ENCODE results near the gene ASB2.

ASB2 gene

GRCh38 chr14:94009767-94010166, 33.4 kb upstream of the ASB2 start:
- Histone ChIP-seq H3K27ac (ENCODE audit: extremely low read depth, low read depth, low read length) (no peak overlapping the region), H3K9me3 (ENCODE audit: control insufficient read depth, insufficient read depth, low read depth, low read length) (no peaks in the 10 kb centered on the region), H3K4me3 (ENCODE audit: low read depth, low read length) (no peak overlapping the region), H3K4me1 (ENCODE audit: control insufficient read depth, insufficient read depth, low read length) (peaks cover 3% of the 10 kb centered on the region; the same call in 1 of the 2 replicates), H3K36me3 (ENCODE audit: control insufficient read depth in 2 of 2, insufficient read depth in 1 of 2, low read length in 2 of 2) (no peaks in the 10 kb centered on the region)
- POLR2A ChIA-PET, result no interaction called here
- CTCF ChIA-PET, result interaction anchor here (1.4 kb wide), 1 partner anchor 70 kb away, joined by 6 read pairs; no protein-coding TSS in a partner anchor
- TF ChIP-seq GLIS2 (tag by site-specific recombination; IDR thresholded peaks at IDR 0.05) (no peak), ZNF19 (tag by site-specific recombination; IDR thresholded peaks at IDR 0.05; ENCODE audit: low read depth) (no peak), KLF9 (tag by site-specific recombination; IDR thresholded peaks at IDR 0.05; ENCODE audit: low read depth) (no peak)

GRCh38 chr14:94008234-94008633, 31.9 kb upstream of the ASB2 start:
- Histone ChIP-seq H3K9me3 (ENCODE audit: control insufficient read depth, insufficient read depth, low read depth, low read length) (no peaks in the 10 kb centered on the region), H3K36me3 (ENCODE audit: control insufficient read depth in 2 of 2, insufficient read depth in 1 of 2, low read length in 2 of 2) (no peaks in the 10 kb centered on the region), H3K4me1 (ENCODE audit: control insufficient read depth, insufficient read depth, low read length) (peaks cover 3% of the 10 kb centered on the region; the same call in 1 of the 2 replicates), H3K4me3 (ENCODE audit: low read depth, low read length) (no peak overlapping the region), H3K27ac (ENCODE audit: extremely low read depth, low read depth, low read length) (no peak overlapping the region)
- CTCF ChIA-PET, result no interaction called here
- POLR2A ChIA-PET, result no interaction called here
- 0 out of 2 replicates have a peak, but pooled peaks have one; percentile 34 for TF ChIP-seq ZNF768 (tag by site-specific recombination; IDR thresholded peaks at IDR 0.05)
- TF ChIP-seq BCL6B (tag by site-specific recombination; IDR thresholded peaks at IDR 0.05), result no peak

GRCh38 chr14:94005324-94006073, 29.1 kb upstream of the ASB2 start:
- Histone ChIP-seq H3K27ac (ENCODE audit: extremely low read depth, low read depth, low read length) (no peak overlapping the region), H3K36me3 (ENCODE audit: control insufficient read depth in 2 of 2, insufficient read depth in 1 of 2, low read length in 2 of 2) (no peaks in the 10 kb centered on the region), H3K4me3 (ENCODE audit: low read depth, low read length) (no peak overlapping the region), H3K4me1 (ENCODE audit: control insufficient read depth, insufficient read depth, low read length) (no peaks in the 10 kb centered on the region; the same call in 1 of the 2 replicates), H3K9me3 (ENCODE audit: control insufficient read depth, insufficient read depth, low read depth, low read length) (no peaks in the 10 kb centered on the region)
- ChIA-PET POLR2A (no interaction called here), CTCF (interaction anchor here (0.8 to 3.6 kb wide), 5 partner anchors 9 to 131 kb away, joined by 5 to 39 read pairs (median 6); partner anchors contain the start of gene CCDC197)
- TF ChIP-seq ZSCAN4 (tag by site-specific recombination; IDR thresholded peaks at IDR 0.05), result peak; percentile 46
- no peak for TF ChIP-seq ZNF645 (tag by site-specific recombination; IDR thresholded peaks at IDR 0.05)
- TF ChIP-seq ZNF501 (tag by site-specific recombination; IDR thresholded peaks at IDR 0.05), result no peak
- no peak for TF ChIP-seq ZBTB7A (tag by site-specific recombination; IDR thresholded peaks at IDR 0.05; ENCODE audit: low read depth)
- TF ChIP-seq ZNF157 (tag by site-specific recombination; IDR thresholded peaks at IDR 0.05), result no peak
- no peak for TF ChIP-seq ZBTB48 (tag by site-specific recombination; IDR thresholded peaks at IDR 0.05)
- TF ChIP-seq ZSCAN30 (tag by site-specific recombination; IDR thresholded peaks at IDR 0.05), result no peak
- TF ChIP-seq MEIS1 (CRISPR knock-in tag; IDR thresholded peaks at IDR 0.05; ENCODE audit: borderline replicate concordance), result no peak
- TF ChIP-seq KLF8 (tag by site-specific recombination; IDR thresholded peaks at IDR 0.05), result no peak
- no peak for TF ChIP-seq ZNF449 (tag by site-specific recombination; IDR thresholded peaks at IDR 0.05)
- peak; percentile 75; the same call in 1 of the 2 replicates for TF ChIP-seq ZNF10 (tag by site-specific recombination; IDR thresholded peaks at IDR 0.05)
- no peak for TF ChIP-seq AEBP2 (tag by site-specific recombination; IDR thresholded peaks at IDR 0.05; ENCODE audit: borderline replicate concordance)
- no peak for TF ChIP-seq ZNF596 (tag by site-specific recombination; IDR thresholded peaks at IDR 0.05)
- no peak for TF ChIP-seq ZBTB44 (tag by site-specific recombination; IDR thresholded peaks at IDR 0.05)
- no peak for TF ChIP-seq PBX3 (CRISPR knock-in tag; IDR thresholded peaks at IDR 0.05)

All from HEK293 (cell line).